Gastroesophageal sphincter (tissue), 3 donors: Measurements from ENCODE around the gene MED25.

Experiments used
- CTCF ChIP-seq, 4 experiments: fragments of 200-600 bp in 2 of 4; fragments of 450-650 bp in 2 of 4; sonication (generic) in 1 of 4; IDR thresholded peaks; one replicate each; pipeline ENCODE4 v1.5.1; 2017 to 2019; ENCODE audit warnings: antibody characterized with exemption in 4 of 4, mild to moderate bottlenecking in 2 of 4, moderate library complexity in 2 of 4
- EP300 ChIP-seq: sonication (generic); formaldehyde crosslinking; IDR thresholded peaks from one replicate; pipeline ENCODE4 v1.6.1; 2017; ENCODE audit warnings: antibody characterized with exemption, mild to moderate bottlenecking
- POLR2A ChIP-seq, 2 donors: fragments of 450-650 bp; IDR thresholded peaks; one replicate each; pipeline ENCODE4 v1.6.1; 2017; ENCODE audit warnings: antibody characterized with exemption in 2 of 2, mild to moderate bottlenecking in 2 of 2, moderate library complexity in 1 of 2
- POLR2AphosphoS5 ChIP-seq: sonication (generic); formaldehyde crosslinking; IDR thresholded peaks from one replicate; pipeline ENCODE4 v1.6.1; 2017; ENCODE audit warnings: antibody characterized with exemption

- TF ChIP-seq CTCF (IDR thresholded peaks at IDR 0.05): no peak
- no peak for TF ChIP-seq POLR2A (IDR thresholded peaks at IDR 0.05)
- no peak for TF ChIP-seq POLR2AphosphoS5
- TF ChIP-seq EP300: no peak
These were observed 38.1 kb upstream of the MED25 start for GRCh38 chr19:49779731-49780555.
